LNCaP clone FGC (cell line): ENCODE results near the gene COL13A1.

Source experiments
- DNase-seq: peaks from one replicate; pipeline ENCODE4 v3.0.0-alpha.2; 2011; ENCODE audit warnings: low read depth
- H3K4me3 ChIP-seq: 2 replicates; pipeline ENCODE4 v1.5.1; 2011; ENCODE audit warnings: mild to moderate bottlenecking, low read depth, low read length, control low read depth
- CTCF ChIP-seq: IDR thresholded peaks from 2 replicates; pipeline ENCODE4 v1.5.1; 2012; ENCODE audit warnings: mild to moderate bottlenecking; ENCODE audit not compliant: control insufficient read depth, insufficient read depth; ENCODE audit errors: extremely low read depth

COL13A1 gene

DNA sequence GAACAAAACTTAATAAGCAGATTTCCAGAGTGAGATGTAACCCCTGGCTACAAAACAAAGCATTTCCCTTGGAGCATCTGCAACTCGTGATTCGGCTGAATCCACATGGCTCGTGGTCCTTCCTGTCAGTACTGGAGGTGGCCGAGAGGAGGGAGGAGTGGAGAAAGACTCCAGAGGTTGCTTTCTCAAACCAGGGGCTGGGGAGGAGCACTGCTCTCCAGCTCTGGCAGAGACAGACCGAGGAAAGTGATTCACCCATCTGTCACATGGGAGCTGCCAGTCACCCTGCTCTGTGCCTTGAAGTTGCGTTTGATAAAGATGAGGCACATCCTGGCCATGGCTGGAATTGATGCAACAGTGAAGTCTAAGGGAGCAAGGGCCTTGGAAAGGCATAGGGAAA is 72.7 kb downstream of the COL13A1 start:
- no peak for DNase-seq

GRCh38 chr10:69875856-69876255 is 74.2 kb downstream of the COL13A1 start:
- no peak for DNase-seq
- no peak for TF ChIP-seq CTCF
- H3K4me3 ChIP-seq = no peak overlapping the region

More for the DNA sequence above, 72.7 kb downstream of the COL13A1 start:
- H3K4me3 ChIP-seq = no peak overlapping the region
- no peak for TF ChIP-seq CTCF

DNA sequence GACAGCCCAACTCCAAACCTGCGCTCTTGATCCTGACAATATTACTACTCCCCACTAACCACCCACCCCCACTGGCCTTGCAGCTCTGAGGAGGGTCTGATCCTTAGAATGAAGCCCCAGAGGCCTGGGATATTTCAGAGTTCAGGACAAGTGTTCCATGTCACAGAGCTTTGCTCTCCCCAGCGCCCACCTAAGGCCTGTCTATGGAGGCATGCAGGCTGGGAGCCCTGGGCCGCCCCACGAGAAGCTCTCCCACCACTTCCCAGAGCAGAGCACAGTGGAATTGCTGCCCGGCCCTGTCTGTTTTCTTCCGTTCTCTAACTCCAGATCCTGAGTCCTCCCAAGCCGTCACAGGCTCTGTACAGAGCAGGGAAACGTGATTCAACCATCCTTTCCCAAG is 74.6 kb downstream of the COL13A1 start:
- no peak for DNase-seq
- no peak overlapping the region for H3K4me3 ChIP-seq
- no peak for TF ChIP-seq CTCF

DNA sequence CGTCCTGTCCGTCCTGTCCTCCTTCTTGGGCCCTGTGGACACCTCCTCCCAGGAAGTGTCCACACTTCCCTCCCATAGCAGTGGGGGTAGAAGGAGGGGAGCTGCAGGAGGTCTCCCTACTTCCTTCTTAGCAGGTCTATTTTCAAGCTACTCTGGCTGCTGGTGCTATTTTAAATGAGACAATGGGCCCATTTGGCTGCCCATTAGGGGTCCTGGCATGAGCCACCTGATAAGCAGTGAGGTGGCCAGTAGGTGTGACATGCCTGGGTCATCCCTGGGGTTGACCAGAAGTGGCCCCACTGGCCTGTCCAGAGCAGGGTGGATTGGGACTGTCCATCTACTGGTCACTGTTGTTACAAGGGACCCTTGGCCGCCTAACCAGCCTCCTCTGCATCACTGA is 75.2 kb downstream of the COL13A1 start:
- no peak for DNase-seq
- no peak for TF ChIP-seq CTCF
- H3K4me3 ChIP-seq = no peak overlapping the region

DNA sequence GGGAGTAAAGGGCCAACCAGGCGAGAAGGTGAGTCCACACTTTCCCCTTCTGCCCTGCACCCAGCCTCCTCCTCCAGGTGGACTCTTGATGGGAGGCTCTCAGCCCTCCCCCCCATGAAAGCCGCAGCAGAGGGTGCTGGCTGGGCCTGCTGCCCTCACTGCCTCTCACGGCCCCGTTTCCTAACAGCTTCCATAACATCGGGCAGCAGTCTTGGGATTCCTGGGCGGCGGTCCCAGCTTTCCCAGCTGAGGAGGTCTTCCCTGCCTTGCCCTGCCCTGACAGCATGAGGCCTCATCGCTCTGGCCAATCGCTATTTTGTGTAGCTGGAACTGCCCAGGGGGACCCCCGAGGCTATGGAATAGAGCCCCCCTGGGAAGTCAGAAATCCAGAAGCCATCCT is 76.3 kb downstream of the COL13A1 start:
- no peak overlapping the region for H3K4me3 ChIP-seq
- DNase-seq = no peak
- TF ChIP-seq CTCF = no peak

DNA sequence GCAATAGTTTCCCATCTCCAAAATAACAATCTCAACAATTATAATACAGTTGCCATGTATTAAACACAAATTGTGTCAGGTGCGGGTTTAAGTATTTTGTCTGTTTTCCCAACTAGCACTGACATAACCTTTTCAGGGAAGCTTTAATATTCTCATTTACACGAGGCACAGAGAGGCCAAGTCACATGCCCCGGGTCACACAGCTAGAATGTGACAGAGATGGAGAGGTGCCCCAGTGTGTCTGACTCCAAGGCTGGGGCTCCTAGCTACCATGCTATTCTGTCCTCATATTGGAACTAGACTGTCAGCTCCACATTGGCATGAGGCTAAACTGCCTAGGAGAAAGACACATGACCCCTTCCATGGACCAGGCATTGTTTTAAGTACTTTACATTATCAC is 77.2 kb downstream of the COL13A1 start:
- no peak for DNase-seq
- TF ChIP-seq CTCF = no peak
- no peak overlapping the region for H3K4me3 ChIP-seq

GRCh38 chr10:69879634-69880257 is 78.0 kb downstream of the COL13A1 start:
- DNase-seq = no peak
- H3K4me3 ChIP-seq = no peak overlapping the region
- no peak for TF ChIP-seq CTCF
